B cell (primary cell): ENCODE measurements around the gene PBX1. TPM values are rescaled to one million over a fixed set of nuclear protein-coding genes. Genes with fewer than 3 reads are reported as not detected.

Experiments used
- ATAC-seq: fragments of 200-7000 bp; cut with Tn5 transposase; one replicate; pipeline ENCODE4 v1.10.0; 2021; ENCODE audit warnings: low read depth, mild to moderate bottlenecking, moderate number of reproducible peaks, moderate library complexity
- CTCF ChIA-PET: fragments of 350-600 bp; sonication (Branson Sonifier 250); formaldehyde crosslinking; loops from one replicate; lab custom pipeline; 2021; ENCODE audit warnings: antibody characterized with exemption, inconsistent platforms; lab: Charles Lee
- POLR2A ChIA-PET: fragments of 350-600 bp; sonication (Branson Sonifier 250); formaldehyde crosslinking; loops from one replicate; lab custom pipeline; 2021; ENCODE audit warnings: antibody characterized with exemption; lab: Charles Lee
- DNase-seq: peaks from one replicate; pipeline ENCODE4 v3.0.0; 2013
- H2AFZ ChIP-seq: 2 replicates; pipeline ENCODE4 v1.6.1; 2012; ENCODE audit warnings: mild to moderate bottlenecking, low read depth, low read length; ENCODE audit not compliant: insufficient read depth, poor library complexity, severe bottlenecking
- H3K27ac ChIP-seq, 2 donors: 1 replicate in 1 of 2; 2 replicates in 1 of 2; pipeline ENCODE4 v1.5.1; 2012 to 2013; ENCODE audit warnings: low read length in 2 of 2, mild to moderate bottlenecking in 2 of 2, moderate library complexity in 1 of 2
- H3K27me3 ChIP-seq, 4 experiments: fragments of 200-600 bp in 1 of 4; sonication (generic) in 1 of 4; replicated peaks in 1 of 4; 1 replicate in 2 of 4; 2 replicates in 2 of 4; pipeline versions ENCODE4 v1.6.1 to v1.7.0; 2013 to 2016; ENCODE audit warnings: low read length in 3 of 4, mild to moderate bottlenecking in 2 of 4, mixed read lengths in 1 of 4, moderate library complexity in 1 of 4; ENCODE audit not compliant: insufficient read depth in 4 of 4, control insufficient read depth in 3 of 4; ENCODE audit errors: control extremely low read depth in 1 of 4
- H3K36me3 ChIP-seq, 2 experiments: replicated peaks in 1 of 2; 1 replicate in 1 of 2; 2 replicates in 1 of 2; pipeline versions ENCODE4 v1.6.1 to v1.7.1; 2013; ENCODE audit warnings: low read length in 1 of 2; ENCODE audit not compliant: insufficient read depth in 2 of 2, control insufficient read depth in 1 of 2; ENCODE audit errors: control extremely low read depth in 1 of 2, extremely low read depth in 1 of 2
- H3K4me1 ChIP-seq, 2 donors: fragments of 200-600 bp in 1 of 2; sonication (generic) in 1 of 2; 1 replicate in 1 of 2; 2 replicates in 1 of 2; pipeline versions ENCODE4 v1.5.1 to v1.6.1; 2013 to 2017; ENCODE audit warnings: low read length in 2 of 2; ENCODE audit not compliant: control insufficient read depth in 2 of 2, insufficient read depth in 2 of 2
- H3K4me2 ChIP-seq: replicated peaks from 2 replicates; pipeline ENCODE3; 2012; ENCODE audit warnings: mild to moderate bottlenecking, low read depth, low read length; ENCODE audit not compliant: poor library complexity, severe bottlenecking
- H3K4me3 ChIP-seq, 5 experiments: fragments of 200-600 bp in 1 of 5; sonication (generic) in 1 of 5; 1 replicate in 3 of 5; 2 replicates in 2 of 5; pipeline versions ENCODE4 v1.5.1 to v1.7.0; 2011 to 2016; ENCODE audit warnings: low read length in 4 of 5, mild to moderate bottlenecking in 4 of 5, low read depth in 2 of 5, control low read depth in 1 of 5, moderate library complexity in 1 of 5; ENCODE audit not compliant: insufficient read depth in 1 of 5; ENCODE audit errors: control extremely low read depth in 1 of 5, extremely low read depth in 1 of 5
- H3K79me2 ChIP-seq: fragments of 200-600 bp; sonication (generic); one replicate; pipeline ENCODE4 v1.6.0; 2016; ENCODE audit warnings: low read length; ENCODE audit not compliant: control insufficient read depth, insufficient read depth
- H3K9ac ChIP-seq: fragments of 200-600 bp; sonication (generic); 2 replicates; pipeline ENCODE4 v1.6.1; 2017; ENCODE audit warnings: mild to moderate bottlenecking, low read length, moderate library complexity
- H3K9me3 ChIP-seq, 3 donors: one replicate each; pipeline versions ENCODE4 v1.6.1 to v1.7.1; 2013; ENCODE audit warnings: low read length in 2 of 3; ENCODE audit not compliant: control insufficient read depth in 2 of 3, insufficient read depth in 1 of 3; ENCODE audit errors: control extremely low read depth in 1 of 3
- H4K20me1 ChIP-seq: 2 replicates; pipeline ENCODE4 v1.6.0; 2012; ENCODE audit warnings: mild to moderate bottlenecking, low read length; ENCODE audit not compliant: insufficient read depth, control insufficient read depth, poor library complexity, severe bottlenecking
- H3K27ac Mint-ChIP-seq: one replicate; pipeline ENCODE4 v1.8.0; 2021; ENCODE audit warnings: mixed read lengths
- H3K27me3 Mint-ChIP-seq: one replicate; pipeline ENCODE4 v1.8.0; 2021; ENCODE audit warnings: mixed read lengths
- H3K4me1 Mint-ChIP-seq: one replicate; pipeline ENCODE4 v1.8.0; 2021; ENCODE audit warnings: mixed read lengths
- H3K4me3 Mint-ChIP-seq: one replicate; pipeline ENCODE4 v1.8.0; 2021; ENCODE audit warnings: mixed read lengths
- H3K9me3 Mint-ChIP-seq: one replicate; pipeline ENCODE4 v1.8.0; 2022; ENCODE audit warnings: mixed read lengths; ENCODE audit not compliant: insufficient read depth
- CTCF ChIP-seq: fragments of 200-600 bp; IDR thresholded peaks from one replicate; pipeline ENCODE4 v1.8.0; 2022; ENCODE audit warnings: antibody characterized with exemption, mild to moderate bottlenecking
- EZH2 ChIP-seq: IDR thresholded peaks from 2 replicates; pipeline ENCODE4 v1.6.1; 2012; ENCODE audit warnings: borderline replicate concordance, low read depth, mild to moderate bottlenecking, moderate library complexity, low read length; ENCODE audit not compliant: insufficient read depth, poor library complexity, severe bottlenecking
- WGBS: methylation state at CpG from one replicate; pipeline ENCODE4 v1.1.5; 2013; ENCODE audit warnings: missing lambda C conversion rate; ENCODE audit not compliant: insufficient coverage; 5-methylcytosine and 5-hydroxymethylcytosine counted together
- intact Hi-C: fragments of 100-400 bp; cut with micrococcal nuclease; formaldehyde crosslinking; loops from one replicate; pipeline ENCODE4 v1.10.0; 2022
- polyA plus RNA-seq: library from polyadenylated mRNA; depleted of rRNA; stranded (reverse); fragments of >200 nt; gene quantifications from 2 replicates; pipeline ENCODE4 v1.2.3, GENCODE V29; 2012
- total RNA-seq, 2 donors: library from RNA; stranded (reverse); fragments of 120-200 nt in 1 of 2; gene quantifications; 1 replicate in 1 of 2; 2 replicates in 1 of 2; pipeline versions ENCODE4 v1.2.3 to v1.2.4, GENCODE V29; 2013 to 2022

The PBX1 gene
- total and polyA plus RNA-seq, 2 donors (not counting 1 experiment from before 2014, with no cell fraction given), result 0.32 TPM; not detected in 1

GRCh38 chr1:164824542-164824941 is 265.6 kb downstream of the PBX1 start:
- Histone ChIP-seq H3K27me3 (no peaks in the 10 kb centered on the region), H3K4me2 (no peak overlapping the region), H3K27ac (no peak overlapping the region), H3K4me1 (no peaks in the 10 kb centered on the region), H3K9ac (no peak overlapping the region), H3K79me2 (no peaks in the 10 kb centered on the region), H4K20me1 (no peaks in the 10 kb centered on the region), H3K36me3 (no peaks in the 10 kb centered on the region), H3K9me3 (peaks cover 0 to 5% (median 0%) of the 10 kb centered on the region in 3 donors), H2AFZ (no peak overlapping the region), H3K4me3 (no peak overlapping the region)
- intact Hi-C loops, result no loop called here
- Mint-ChIP-seq H3K9me3 (no peaks in the 10 kb centered on the region), H3K4me1 (no peaks in the 10 kb centered on the region), H3K27me3 (no peaks in the 10 kb centered on the region), H3K4me3 (no peak overlapping the region), H3K27ac (no peak overlapping the region)
- ATAC-seq (no peak), DNase-seq (no peak)
- POLR2A ChIA-PET, result no interaction called here
- CTCF ChIA-PET, result no interaction called here
- TF ChIP-seq CTCF (no peak), EZH2 (no peak)

- 72% methylated on average over 2 of the region's 4 CpGs for whole genome bisulfite sequencing
- H3K4me1 ChIP-seq, result no peaks in the 10 kb centered on the region
- H3K36me3 ChIP-seq, result no peaks in the 10 kb centered on the region
- TF ChIP-seq CTCF (no peak), EZH2 (no peak)
- ChIA-PET POLR2A (no interaction called here), CTCF (no interaction called here)
- intact Hi-C loops, result no loop called here
- no peak overlapping the region for H3K27ac Mint-ChIP-seq
- DNase-seq (no peak), ATAC-seq (no peak)
- H3K9ac ChIP-seq, result no peak overlapping the region
- H3K27ac ChIP-seq, result no peak overlapping the region
- no peaks in the 10 kb centered on the region for H3K9me3 Mint-ChIP-seq
- no peaks in the 10 kb centered on the region for H3K79me2 ChIP-seq
- no peaks in the 10 kb centered on the region for H3K9me3 ChIP-seq
- H2AFZ ChIP-seq, result no peak overlapping the region
- H3K4me1 Mint-ChIP-seq, result no peaks in the 10 kb centered on the region
- H3K4me3 ChIP-seq, result no peak overlapping the region
- no peak overlapping the region for H3K4me3 Mint-ChIP-seq
- H3K27me3 ChIP-seq, result no peaks in the 10 kb centered on the region
- no peaks in the 10 kb centered on the region for H4K20me1 ChIP-seq
- H3K4me2 ChIP-seq, result no peak overlapping the region
- no peaks in the 10 kb centered on the region for H3K27me3 Mint-ChIP-seq
Observed at GRCh38 chr1:164830628-164831027, 271.6 kb downstream of the PBX1 start.
